Measurements from ENCODE around the gene SERGEF. TPM values are rescaled to one million over a fixed set of nuclear protein-coding genes. Genes with fewer than 3 reads are reported as not detected.

Gene SERGEF
- total RNA-seq, 8 experiments from 2014 or later = 20.5 to 39.0 (median 29.5) TPM

- Histone ChIP-seq H3K27ac (no peak overlapping the region), H3K4me3 (no peak overlapping the region), H3K4me1 (replicated peaks in 1 of 2) (no peaks in the 10 kb centered on the region)
- no peak for ATAC-seq (replicated peaks in 6 of 8)
- WGBS, 10 experiments = 75 to 100% (median 100%) methylated on average over 1 of the region's 1 CpG; no CpG with 5 or more reads in 6 of the 10 experiments
- in situ Hi-C loops (cut with MboI; ENCODE audit: low pct_unique_long_range_greater_than_20kb in 2 of 9, low sequenced_read_pairs in 9 of 9, unreplicated experiment in 9 of 9) = loop anchor here in 6 of 9 experiments (10.0 to 25.0 kb wide), 4 partner anchors 252 to 602 kb away; partner anchors contain the start of genes KCNC1 (in 2 of the 6) and KCNJ11 (in 1 of the 6)
Measured at GRCh38 chr11:17989306-17989705, 23.5 kb downstream of the SERGEF start.

GRCh38 chr11:17988465-17988864 is 24.4 kb downstream of the SERGEF start:
- in situ Hi-C loops (cut with MboI; ENCODE audit: low pct_unique_long_range_greater_than_20kb in 2 of 9, low sequenced_read_pairs in 9 of 9, unreplicated experiment in 9 of 9) = loop anchor here in 6 of 9 experiments (10.0 to 25.0 kb wide), 4 partner anchors 251 to 601 kb away; partner anchors contain the start of genes KCNC1 (in 2 of the 6) and KCNJ11 (in 1 of the 6)
- 80 to 100% (median 100%) methylated on average over 1 of the region's 1 CpG; no CpG with 5 or more reads in 6 of the 10 experiments for WGBS, 10 experiments
- no peak for ATAC-seq (replicated peaks in 6 of 8)
- Histone ChIP-seq H3K27ac (no peak overlapping the region), H3K4me3 (no peak overlapping the region), H3K4me1 (replicated peaks in 1 of 2) (no peaks in the 10 kb centered on the region)

- no peaks in the 10 kb centered on the region for H3K4me1 ChIP-seq (replicated peaks in 1 of 2)
- WGBS, 10 experiments = 17 to 78% (median 67%) methylated on average over 1 of the region's 1 CpG; no CpG with 5 or more reads in 3 of the 10 experiments
- ATAC-seq (replicated peaks in 6 of 8) = no peak
- no peak overlapping the region for H3K27ac ChIP-seq
- in situ Hi-C loops (cut with MboI; ENCODE audit: low pct_unique_long_range_greater_than_20kb in 2 of 9, low sequenced_read_pairs in 9 of 9, unreplicated experiment in 9 of 9) = loop anchor here in 6 of 9 experiments (10.0 to 25.0 kb wide), 4 partner anchors 251 to 601 kb away; partner anchors contain the start of genes KCNC1 (in 2 of the 6) and KCNJ11 (in 1 of the 6)
- H3K4me3 ChIP-seq = no peak overlapping the region
Measured at GRCh38 chr11:17987826-17988225, 25.0 kb downstream of the SERGEF start.

GRCh38 chr11:17986711-17987220 is 26.1 kb downstream of the SERGEF start:
- H3K4me1 ChIP-seq (replicated peaks in 1 of 2) = no peaks in the 10 kb centered on the region
- ATAC-seq (replicated peaks in 6 of 8) = peak in 2 of 8 experiments; percentile 19 to 31
- in situ Hi-C loops (cut with MboI; ENCODE audit: low pct_unique_long_range_greater_than_20kb in 2 of 9, low sequenced_read_pairs in 9 of 9, unreplicated experiment in 9 of 9) = loop anchor here in 6 of 9 experiments (10.0 to 25.0 kb wide), 4 partner anchors 249 to 599 kb away; partner anchors contain the start of genes KCNC1 (in 2 of the 6) and KCNJ11 (in 1 of the 6)
- no peak overlapping the region for H3K4me3 ChIP-seq
- 75 to 100% methylated on average over 1 of the region's 1 CpG; no CpG with 5 or more reads in 8 of the 10 experiments for WGBS, 10 experiments
- no peak overlapping the region for H3K27ac ChIP-seq

GRCh38 chr11:17986007-17986710 is 26.7 kb downstream of the SERGEF start:
- H3K27ac ChIP-seq = no peak overlapping the region
- peak in 2 of 8 experiments; percentile 95 to 97 for ATAC-seq (replicated peaks in 6 of 8)
- no peak overlapping the region for H3K4me3 ChIP-seq
- in situ Hi-C loops (cut with MboI; ENCODE audit: low pct_unique_long_range_greater_than_20kb in 2 of 9, low sequenced_read_pairs in 9 of 9, unreplicated experiment in 9 of 9) = loop anchor here in 6 of 9 experiments (10.0 to 25.0 kb wide), 4 partner anchors 249 to 599 kb away; partner anchors contain the start of genes KCNC1 (in 2 of the 6) and KCNJ11 (in 1 of the 6)
- WGBS, 10 experiments = 8 to 94% (median 83%) methylated on average over 2 to 5 of the region's 7 CpGs; no CpG with 5 or more reads in 3 of the 10 experiments
- no peaks in the 10 kb centered on the region for H3K4me1 ChIP-seq (replicated peaks in 1 of 2)

- no peaks in the 10 kb centered on the region for H3K4me1 ChIP-seq (replicated peaks in 1 of 2)
- peak in 1 of 8 experiments; percentile 5 for ATAC-seq (replicated peaks in 6 of 8)
- H3K4me3 ChIP-seq = no peak overlapping the region
- no peak overlapping the region for H3K27ac ChIP-seq
- in situ Hi-C loops (cut with MboI; ENCODE audit: low pct_unique_long_range_greater_than_20kb in 2 of 9, low sequenced_read_pairs in 9 of 9, unreplicated experiment in 9 of 9) = loop anchor here in 6 of 9 experiments (10.0 to 25.0 kb wide), 4 partner anchors 248 to 598 kb away; partner anchors contain the start of genes KCNC1 (in 2 of the 6) and KCNJ11 (in 1 of the 6)
- WGBS, 10 experiments = 50 to 100% (median 93%) methylated on average over 1 of the region's 1 CpG; no CpG with 5 or more reads in 6 of the 10 experiments
Measured at GRCh38 chr11:17985517-17985916, 27.3 kb downstream of the SERGEF start.

GRCh38 chr11:17983569-17983968 is 29.3 kb downstream of the SERGEF start:
- in situ Hi-C loops (cut with MboI; ENCODE audit: low pct_unique_long_range_greater_than_20kb in 2 of 9, low sequenced_read_pairs in 9 of 9, unreplicated experiment in 9 of 9) = loop anchor here in 7 of 9 experiments (5.0 to 25.0 kb wide), 5 partner anchors 246 to 596 kb away; partner anchors contain the start of genes KCNC1 (in 2 of the 7) and KCNJ11 (in 1 of the 7)
- no peak for ATAC-seq (replicated peaks in 6 of 8)
- Histone ChIP-seq H3K4me3 (no peak overlapping the region), H3K4me1 (replicated peaks in 1 of 2) (no peaks in the 10 kb centered on the region), H3K27ac (no peak overlapping the region)
- 80 to 100% (median 100%) methylated on average over 1 of the region's 1 CpG; no CpG with 5 or more reads in 1 of the 10 experiments for WGBS, 10 experiments

GRCh38 chr11:17979770-17980371 is 33.0 kb downstream of the SERGEF start:
- ATAC-seq (replicated peaks in 6 of 8) = peak in 5 of 8 experiments; percentile 28 to 50 (median 43)
- WGBS, 10 experiments = 0 to 50% (median 25%) methylated on average over 2 to 7 of the region's 7 CpGs; no CpG with 5 or more reads in 1 of the 10 experiments
- no peaks in the 10 kb centered on the region for H3K4me1 ChIP-seq (replicated peaks in 1 of 2)
- in situ Hi-C loops (cut with MboI; ENCODE audit: low pct_unique_long_range_greater_than_20kb in 2 of 9, low sequenced_read_pairs in 9 of 9, unreplicated experiment in 9 of 9) = loop anchor here (5.0 to 25.0 kb wide), 8 partner anchors 215 to 593 kb away; partner anchors contain the start of genes KCNC1 (in 6 of the 9) and KCNJ11 (in 1 of the 9)
- no peak overlapping the region for H3K27ac ChIP-seq
- H3K4me3 ChIP-seq = no peak overlapping the region

- in situ Hi-C loops (cut with MboI; ENCODE audit: low pct_unique_long_range_greater_than_20kb in 2 of 9, low sequenced_read_pairs in 9 of 9, unreplicated experiment in 9 of 9) = loop anchor here (10.0 to 25.0 kb wide), 6 partner anchors 214 to 591 kb away; partner anchors contain the start of genes KCNC1 (in 6 of the 9) and KCNJ11 (in 1 of the 9)
- H3K4me1 ChIP-seq (replicated peaks in 1 of 2) = no peaks in the 10 kb centered on the region
- peak; percentile 66 to 91 (median 79) for ATAC-seq (replicated peaks in 6 of 8)
- H3K27ac ChIP-seq = no peak overlapping the region
- WGBS, 10 experiments = 0 to 100% (median 67%) methylated on average over 1 to 4 of the region's 5 CpGs; no CpG with 5 or more reads in 2 of the 10 experiments
- no peak overlapping the region for H3K4me3 ChIP-seq
Measured at GRCh38 chr11:17978553-17979287, 34.1 kb downstream of the SERGEF start.

GRCh38 chr11:17976651-17977050 is 36.2 kb downstream of the SERGEF start:
- 43 to 100% (median 60%) methylated on average over 1 of the region's 1 CpG; no CpG with 5 or more reads in 5 of the 10 experiments for WGBS, 10 experiments
- Histone ChIP-seq H3K4me3 (no peak overlapping the region), H3K27ac (no peak overlapping the region), H3K4me1 (replicated peaks in 1 of 2) (no peaks in the 10 kb centered on the region)
- in situ Hi-C loops (cut with MboI; ENCODE audit: low pct_unique_long_range_greater_than_20kb in 2 of 9, low sequenced_read_pairs in 9 of 9, unreplicated experiment in 9 of 9) = loop anchor here (10.0 to 25.0 kb wide), 6 partner anchors 212 to 589 kb away; partner anchors contain the start of genes KCNC1 (in 6 of the 9) and KCNJ11 (in 1 of the 9)
- no peak for ATAC-seq (replicated peaks in 6 of 8)

GRCh38 chr11:17974246-17974645 is 38.6 kb downstream of the SERGEF start:
- Histone ChIP-seq H3K4me1 (replicated peaks in 1 of 2) (no peaks in the 10 kb centered on the region), H3K4me3 (no peak overlapping the region), H3K27ac (no peak overlapping the region)
- in situ Hi-C loops (cut with MboI; ENCODE audit: low pct_unique_long_range_greater_than_20kb in 2 of 9, low sequenced_read_pairs in 9 of 9, unreplicated experiment in 9 of 9) = loop anchor here in 5 of 9 experiments (10.0 kb wide), 3 partner anchors 209 to 369 kb away; partner anchors contain the start of gene KCNC1 (in 4 of the 5)
- ATAC-seq (replicated peaks in 6 of 8) = no peak

Measured in motor neuron (in vitro differentiated cells).